Heart left ventricle (tissue), 16 donors: Measurements from ENCODE around the gene PHF14. TPM values are rescaled to one million over a fixed set of nuclear protein-coding genes. Genes with fewer than 3 reads are reported as not detected.

ENCODE experiments used
- ATAC-seq, 4 donors: fragments of 200-7000 bp; cut with Tn5 transposase; one replicate each; pipeline ENCODE4 v1.9.1; 2020 to 2022; ENCODE audit warnings: moderate library complexity in 4 of 4, mild to moderate bottlenecking in 3 of 4, moderate number of reproducible peaks in 1 of 4
- DNase-seq, 5 donors: peaks; one replicate each; pipeline ENCODE4 v3.0.0-alpha.2; 2020
- H3K27ac ChIP-seq, 12 donors: fragments of 200-600 bp; sonication (generic) in 4 of 12; one replicate each; pipeline versions ENCODE4 v1.5.0 to v1.8.0; 2016 to 2022; ENCODE audit warnings: mild to moderate bottlenecking in 2 of 12
- H3K27me3 ChIP-seq, 9 donors: fragments of 200-600 bp; sonication (generic) in 2 of 9; one replicate each; pipeline versions ENCODE4 v1.5.1 to v1.8.0; 2016 to 2022; ENCODE audit warnings: mild to moderate bottlenecking in 3 of 9
- H3K36me3 ChIP-seq, 9 donors: fragments of 200-600 bp; sonication (generic) in 2 of 9; one replicate each; pipeline versions ENCODE4 v1.5.0 to v1.8.0; 2018 to 2022; ENCODE audit warnings: mild to moderate bottlenecking in 2 of 9
- H3K4me1 ChIP-seq, 12 donors: fragments of 200-600 bp; sonication (generic) in 4 of 12; one replicate each; pipeline versions ENCODE4 v1.5.0 to v1.8.0; 2016 to 2022; ENCODE audit warnings: mild to moderate bottlenecking in 3 of 12
- H3K4me3 ChIP-seq, 12 donors: fragments of 200-600 bp; sonication (generic) in 4 of 12; one replicate each; pipeline versions ENCODE4 v1.5.0 to v1.8.0; 2017 to 2022; ENCODE audit warnings: mild to moderate bottlenecking in 9 of 12, moderate library complexity in 4 of 12
- H3K9me3 ChIP-seq, 12 donors: fragments of 200-600 bp; sonication (generic) in 4 of 12; one replicate each; pipeline versions ENCODE4 v1.5.0 to v1.8.0; 2016 to 2022; ENCODE audit warnings: mild to moderate bottlenecking in 1 of 12
- POLR2A ChIP-seq, 2 donors: fragments of 450-650 bp; IDR thresholded peaks; one replicate each; pipeline ENCODE4 v1.6.1; 2017; ENCODE audit warnings: antibody characterized with exemption in 2 of 2, mild to moderate bottlenecking in 2 of 2, moderate library complexity in 2 of 2
- WGBS, 4 donors: extraction: QIAGEN DNeasy Blood & Tissue Kit in 2 of 4; methylation state at CpG; one replicate each; pipeline versions ENCODE4 v1.1.5 to v1.1.7; 2013 to 2018; 5-methylcytosine and 5-hydroxymethylcytosine counted together
- intact Hi-C, 10 donors: fragments of 100-400 bp; cut with DNase I; formaldehyde crosslinking; loops; one replicate each; pipeline versions ENCODE4 v1.11.1 to v1.14.2; 2022
- polyA plus RNA-seq, 2 donors: library from polyadenylated mRNA; stranded (reverse); fragments of 200-250 nt; gene quantifications; one replicate each; pipeline ENCODE4 v1.2.3, GENCODE V29; 2013
- total RNA-seq, 9 donors: library from RNA; depleted of rRNA in 2 of 9; stranded (reverse); fragments of >200 nt in 2 of 9; fragmentation: NEBNext Ultra II Directional in 3 of 9; extraction: Animal tissue kit (Norgen Biotek cat#: 25700) in 3 of 9; gene quantifications; one replicate each; pipeline versions ENCODE4 v1.1.0 to v1.2.4, GENCODE V29; 2016 to 2023
- TF ChIP-seq, protein P1 (sequence below), 12 donors: fragments of 200-600 bp; sonication (generic) in 4 of 12; IDR thresholded peaks; one replicate each; pipeline versions ENCODE4 v1.5.0 to v1.8.0; 2018 to 2022; ENCODE audit warnings: antibody characterized with exemption in 12 of 12, mild to moderate bottlenecking in 5 of 12
- donor health status: ischemic (EF 13 %, LVEDD 7.1; RV severe dilation, severe dysfunction).
- donor health status: healthy with polysubstance abuse.
- donor health status: DM: no; HTN: yes; CAD: no.
- donor health status: DM: no; HTN: no; CAD: no.
- donor health status: ischemic (EF 25% LVEDD 6.9; RV normal size, moderate dysfunction).
- donor health status: ischemic (EF 25% LVEDD 5.7; RV mildly dilated, moderate dysfunction).
- donor health status: healthy.
- donor health status: DM: yes; HTN: yes; CAD: no.
- donor health status: ischemic (EF 35%, LVEDD 5.7; RV mildly dilated, moderate dysfunction).
- donor health status: nonischemic (EF 11% LVEDD 7.7; RV severe dilation, severe dysfunction).
- donor health status: DM: yes; HTN: yes; CAD: no.
- donor health status: PGD.
- donor health status: ischemic (EF 29% LVEDD 5.4; RV normal size, mild dysfunction).
- donor health status: nonischemic (EF 23%, LVEDD 6.1; RV moderate dilation, normal function).

Gene PHF14
- total and polyA plus RNA-seq, 11 donors: 8.8 to 21.4 (median 14.3) TPM

DNA sequence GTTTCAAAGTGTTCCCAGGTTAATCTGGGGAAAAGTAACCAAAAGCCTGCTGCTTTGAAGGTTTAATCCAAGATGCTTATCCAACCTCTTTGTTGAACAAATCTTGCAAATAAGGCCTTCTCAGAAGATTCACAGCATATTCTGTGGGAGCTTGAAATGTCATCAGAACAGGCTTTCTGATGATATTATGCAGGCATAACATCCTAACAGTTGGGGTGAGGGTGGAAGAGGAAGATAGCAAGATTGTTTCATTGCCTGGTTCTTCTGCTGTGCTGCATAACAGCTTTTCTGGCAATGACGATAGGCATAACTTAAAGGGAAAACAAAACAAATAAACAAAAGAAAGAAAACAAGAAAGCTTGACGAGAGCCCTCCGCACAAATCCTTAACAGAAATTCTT, 217.4 kb downstream of the PHF14 start:
- TF ChIP-seq, protein P1, sequence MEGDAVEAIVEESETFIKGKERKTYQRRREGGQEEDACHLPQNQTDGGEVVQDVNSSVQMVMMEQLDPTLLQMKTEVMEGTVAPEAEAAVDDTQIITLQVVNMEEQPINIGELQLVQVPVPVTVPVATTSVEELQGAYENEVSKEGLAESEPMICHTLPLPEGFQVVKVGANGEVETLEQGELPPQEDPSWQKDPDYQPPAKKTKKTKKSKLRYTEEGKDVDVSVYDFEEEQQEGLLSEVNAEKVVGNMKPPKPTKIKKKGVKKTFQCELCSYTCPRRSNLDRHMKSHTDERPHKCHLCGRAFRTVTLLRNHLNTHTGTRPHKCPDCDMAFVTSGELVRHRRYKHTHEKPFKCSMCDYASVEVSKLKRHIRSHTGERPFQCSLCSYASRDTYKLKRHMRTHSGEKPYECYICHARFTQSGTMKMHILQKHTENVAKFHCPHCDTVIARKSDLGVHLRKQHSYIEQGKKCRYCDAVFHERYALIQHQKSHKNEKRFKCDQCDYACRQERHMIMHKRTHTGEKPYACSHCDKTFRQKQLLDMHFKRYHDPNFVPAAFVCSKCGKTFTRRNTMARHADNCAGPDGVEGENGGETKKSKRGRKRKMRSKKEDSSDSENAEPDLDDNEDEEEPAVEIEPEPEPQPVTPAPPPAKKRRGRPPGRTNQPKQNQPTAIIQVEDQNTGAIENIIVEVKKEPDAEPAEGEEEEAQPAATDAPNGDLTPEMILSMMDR (IDR thresholded peaks at IDR 0.05): no peak
- TF ChIP-seq POLR2A (IDR thresholded peaks at IDR 0.05): no peak
- Histone ChIP-seq H3K4me1 (peaks cover 0 to 9% (median 1%) of the 10 kb centered on the region in 12 donors), H3K9me3 (no peaks in the 10 kb centered on the region), H3K27ac (no peak overlapping the region), H3K27me3 (no peaks in the 10 kb centered on the region), H3K36me3 (no peaks in the 10 kb centered on the region), H3K4me3 (no peak overlapping the region)
- WGBS, 4 donors: 56 to 72% (median 58%) methylated on average over 3 of the region's 3 CpGs
- no peak for ATAC-seq
- intact Hi-C loops: no loop called here
- DNase-seq: no peak

DNA sequence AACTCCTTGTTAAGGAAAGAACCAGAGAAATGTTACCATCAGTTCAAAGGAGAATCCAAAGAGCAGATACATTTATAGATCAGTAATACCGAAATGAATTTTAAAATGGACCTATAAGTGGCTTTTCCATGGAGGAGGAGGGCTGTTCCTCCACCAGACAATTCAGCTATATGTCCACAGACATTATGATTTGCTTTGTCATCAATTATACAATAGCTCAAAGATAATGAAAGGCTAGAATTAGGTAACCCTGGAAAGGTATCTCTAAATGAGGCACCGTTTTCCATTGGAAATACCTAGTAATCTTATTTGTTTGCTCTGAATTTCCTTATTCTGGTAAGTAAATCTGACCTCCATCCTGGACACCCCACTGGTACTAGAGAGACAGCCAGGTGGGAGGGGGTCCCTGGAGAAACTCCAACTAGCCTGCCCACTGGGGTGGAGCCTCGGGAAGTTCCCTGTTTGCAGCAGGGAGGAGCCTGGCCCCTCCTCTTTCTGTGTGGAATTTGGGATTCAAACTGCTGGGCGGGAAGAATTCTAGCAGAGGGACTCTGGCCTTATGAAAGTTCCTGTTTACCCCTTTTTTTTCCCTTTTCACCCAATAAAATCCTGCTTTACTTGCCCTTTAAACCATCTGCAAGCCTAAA, 218.0 kb downstream of the PHF14 start:
- intact Hi-C loops: no loop called here
- DNase-seq: no peak
- Histone ChIP-seq H3K9me3 (no peaks in the 10 kb centered on the region), H3K27ac (no peak overlapping the region), H3K4me3 (no peak overlapping the region), H3K27me3 (no peaks in the 10 kb centered on the region), H3K4me1 (peaks cover 0 to 11% (median 1%) of the 10 kb centered on the region in 12 donors), H3K36me3 (no peaks in the 10 kb centered on the region)
- 45 to 52% (median 50%) methylated on average over 4 of the region's 4 CpGs for WGBS, 4 donors
- no peak for ATAC-seq
- TF ChIP-seq, protein P1 (IDR thresholded peaks at IDR 0.05): no peak

DNA sequence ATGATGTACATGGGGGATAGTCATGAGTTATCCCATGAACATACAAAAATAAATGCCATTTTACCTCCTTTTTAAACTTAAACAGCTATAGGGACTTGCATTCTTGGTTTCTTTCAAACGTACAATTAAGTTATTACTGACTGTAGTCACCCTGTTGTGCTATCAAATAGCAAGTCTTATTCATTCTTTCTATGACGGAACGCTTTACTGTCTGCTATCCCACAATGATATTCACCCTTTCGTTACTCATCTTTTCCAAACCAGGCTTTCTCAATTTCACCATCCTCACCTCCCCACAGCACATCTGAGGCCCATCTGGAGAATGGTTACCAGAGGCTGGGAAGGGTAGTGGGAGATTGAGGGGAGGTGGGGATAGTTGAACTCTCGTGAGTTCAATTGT, 218.8 kb downstream of the PHF14 start:
- Histone ChIP-seq H3K9me3 (no peaks in the 10 kb centered on the region), H3K27me3 (no peaks in the 10 kb centered on the region), H3K4me1 (peaks cover 0 to 11% (median 1%) of the 10 kb centered on the region in 12 donors), H3K36me3 (no peaks in the 10 kb centered on the region), H3K4me3 (peak overlapping the region in 10 of 12 donors; percentile 11 to 61 (median 42)), H3K27ac (peak overlapping the region in 2 of 12 donors; percentile 30 to 45)
- intact Hi-C loops: no loop called here
- ATAC-seq: peak in 1 of 4 donors; percentile 54
- no peak for TF ChIP-seq POLR2A (IDR thresholded peaks at IDR 0.05)
- TF ChIP-seq, protein P1 (IDR thresholded peaks at IDR 0.05): no peak
- WGBS, 4 donors: 64 to 74% (median 66%) methylated on average over 5 of the region's 5 CpGs
- DNase-seq: no peak

DNA sequence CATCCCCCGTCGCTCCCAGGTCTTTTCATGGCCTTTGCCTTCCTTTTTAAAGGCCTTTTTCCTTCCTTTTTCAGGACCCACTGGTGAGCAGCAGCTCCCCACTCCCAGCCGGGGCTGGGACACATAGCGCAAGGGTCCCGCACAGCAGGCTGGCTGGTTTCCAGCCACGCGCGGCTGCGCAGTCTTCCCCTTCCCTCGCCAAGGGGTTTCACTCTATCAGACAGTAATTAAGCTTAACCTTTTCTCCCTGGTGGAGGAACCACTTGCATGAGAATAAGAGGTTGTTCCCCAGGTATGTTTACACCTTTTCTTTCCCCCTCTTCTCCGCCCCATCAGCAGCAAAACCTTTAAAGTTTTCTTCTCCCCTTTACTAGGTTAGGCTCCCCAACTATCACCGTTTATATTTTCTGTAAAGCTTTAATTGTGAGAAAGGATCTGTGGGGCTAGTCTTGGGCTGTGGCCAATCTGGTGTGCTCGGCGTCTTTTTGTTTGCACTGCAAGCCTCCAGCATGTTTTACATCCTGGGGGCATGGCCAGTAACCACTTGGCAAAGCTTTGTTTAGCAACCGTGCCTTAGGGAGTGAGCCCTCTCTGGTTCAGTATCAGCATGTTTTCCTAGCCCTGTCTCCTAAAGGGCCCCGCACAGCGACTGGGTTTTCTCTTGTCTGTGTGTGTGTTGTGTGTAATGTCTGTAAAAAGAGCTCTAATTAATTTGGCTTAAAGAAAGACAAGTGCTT, 219.6 kb downstream of the PHF14 start:
- 12 to 22% (median 14%) methylated on average over 17 of the region's 17 CpGs for WGBS, 4 donors
- Histone ChIP-seq H3K27ac (peak overlapping the region in 2 of 12 donors; percentile 30 to 45), H3K36me3 (no peaks in the 10 kb centered on the region), H3K4me3 (peak overlapping the region; percentile 5 to 61 (median 42)), H3K4me1 (peaks cover 0 to 11% (median 1%) of the 10 kb centered on the region in 12 donors), H3K9me3 (no peaks in the 10 kb centered on the region), H3K27me3 (no peaks in the 10 kb centered on the region)
- DNase-seq: peak in 1 of 5 donors; percentile 37
- TF ChIP-seq, protein P1 (IDR thresholded peaks at IDR 0.05): no peak
- no peak for TF ChIP-seq POLR2A (IDR thresholded peaks at IDR 0.05)
- peak in 3 of 4 donors; percentile 37 to 60 (median 50) for ATAC-seq
- intact Hi-C loops: no loop called here
